C1 segment of cervical spinal cord (tissue), 14 donors: ENCODE measurements around the gene DYSF.
A peak's percentile ranks its signal among the peaks of the same experiment; 100 is the strongest.

Experiments used
- DNase-seq, 14 donors: peaks; one replicate each; lab custom pipeline; 2025; lab: John Stamatoyannopoulos, UW

Gene DYSF

GRCh38 chr2:71502941-71503738 is 49.8 kb downstream of the DYSF start:
- no peak for DNase-seq

DNA sequence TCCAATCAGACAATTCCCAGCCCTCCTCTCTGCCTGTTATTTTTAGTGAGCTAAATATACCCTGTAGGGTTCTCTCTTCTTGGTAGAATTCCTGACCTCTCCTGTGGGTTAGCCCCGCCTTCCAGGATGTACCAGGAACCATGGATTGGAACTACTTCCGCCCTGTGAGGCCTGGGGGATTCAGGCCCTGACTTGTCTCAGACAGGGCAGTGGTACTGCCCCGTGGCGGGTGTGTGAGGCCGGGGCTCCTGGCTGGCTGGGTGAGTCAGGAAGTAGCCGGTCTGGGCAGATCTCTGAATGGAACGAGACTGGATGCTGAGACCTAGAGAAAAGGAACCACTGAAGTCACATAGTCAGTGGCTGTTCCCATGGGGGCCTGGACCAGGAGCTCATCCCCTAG is 50.5 kb downstream of the DYSF start:
- DNase-seq: no peak

GRCh38 chr2:71504611-71505010 is 51.2 kb downstream of the DYSF start:
- DNase-seq: no peak

DNA sequence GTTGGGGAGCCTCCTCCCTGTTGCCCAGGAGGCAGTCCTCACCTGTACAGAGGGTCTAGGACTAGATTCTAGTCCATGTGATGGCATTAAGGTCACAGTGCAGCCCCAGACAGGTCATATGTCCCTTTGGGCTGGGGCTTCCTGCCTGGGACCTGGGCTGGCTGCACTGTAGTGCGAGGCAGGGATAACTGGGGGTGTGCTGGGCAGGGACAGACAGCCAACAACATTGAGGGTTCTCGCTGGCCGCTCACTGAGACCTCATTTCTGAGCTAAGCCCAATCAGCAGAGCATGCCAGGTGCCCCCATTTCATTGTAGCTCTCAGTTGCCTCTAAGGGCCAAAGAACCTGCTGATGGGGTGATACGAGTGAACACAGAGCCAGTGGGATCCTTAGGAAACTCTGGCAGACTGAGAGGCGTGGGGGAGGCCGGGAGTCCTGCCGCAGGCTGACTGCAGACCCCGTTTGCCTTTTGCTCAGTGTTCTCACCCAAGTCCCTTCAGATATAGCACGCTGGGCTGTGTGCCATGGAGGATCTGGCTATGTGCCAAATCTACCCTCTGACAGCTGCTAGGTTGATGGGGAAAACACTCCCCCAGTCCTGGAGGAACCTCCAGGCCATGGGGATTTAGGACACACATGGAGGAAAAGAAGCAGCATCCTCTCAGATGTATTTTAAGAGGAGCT is 51.9 kb downstream of the DYSF start:
- DNase-seq: peak in 2 of 14 donors; percentile 13 to 19

DNA sequence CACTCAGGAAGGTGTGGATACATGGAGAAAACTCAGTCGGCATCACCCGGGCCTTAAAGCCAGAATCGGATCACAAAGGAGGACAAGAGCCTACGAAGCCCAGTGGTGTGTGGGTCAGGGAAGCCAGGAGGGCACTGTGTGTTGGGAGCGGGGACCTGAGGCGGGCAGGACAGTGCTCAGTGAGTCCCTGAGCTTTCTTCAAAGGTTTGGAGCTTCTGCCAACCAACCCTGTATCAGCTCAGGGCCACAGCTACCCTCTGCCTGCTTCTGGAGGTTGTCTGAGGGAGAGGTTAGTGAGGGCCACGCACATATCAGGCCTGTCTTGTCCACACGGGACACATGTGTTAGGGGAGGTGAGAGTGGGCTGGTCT is 52.4 kb downstream of the DYSF start:
- DNase-seq: no peak

DNA sequence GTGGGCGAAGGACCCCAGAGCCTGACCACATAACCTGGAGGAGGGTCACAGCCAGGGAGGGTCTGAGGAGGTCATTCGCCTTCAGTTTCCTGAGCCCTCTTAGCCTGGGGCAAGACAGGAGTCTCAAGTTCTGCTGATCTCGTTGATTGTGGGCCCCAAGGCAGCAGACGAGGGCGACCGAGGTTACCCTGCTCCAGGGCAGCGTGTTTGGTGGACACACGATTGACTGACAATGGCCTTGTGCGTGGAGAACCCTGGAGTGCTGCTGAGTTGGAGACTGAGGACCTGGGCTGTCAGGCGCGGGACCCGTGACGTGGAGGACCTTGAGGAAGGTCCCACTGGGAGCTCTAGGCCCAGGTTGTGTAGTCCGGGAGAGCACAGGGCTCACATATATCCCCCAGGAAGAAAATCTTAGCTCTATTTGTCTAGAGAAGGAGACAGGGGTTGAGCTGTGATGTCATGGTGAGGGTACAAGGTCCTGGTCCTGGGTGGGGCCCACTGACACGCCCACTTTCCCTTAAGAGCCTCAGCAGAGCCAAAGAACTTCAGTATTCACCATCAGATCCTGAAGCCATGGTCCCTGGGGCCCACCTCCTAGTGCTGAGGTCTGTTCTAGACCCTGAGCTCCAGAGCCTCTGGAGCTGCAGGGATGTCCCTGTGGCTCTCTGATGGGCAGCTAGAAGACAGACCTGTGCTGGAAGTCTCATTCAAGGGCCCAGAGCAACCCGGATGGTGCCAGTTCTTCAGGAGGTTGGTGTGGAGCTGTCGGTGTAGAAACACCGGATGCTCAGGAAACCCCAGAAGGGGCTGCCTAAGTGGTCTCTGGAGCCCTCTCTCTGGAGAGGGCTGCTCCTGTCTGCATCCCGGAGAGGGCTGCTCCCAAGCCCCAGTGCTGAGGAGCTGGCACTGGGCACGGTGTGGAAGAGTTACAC is 53.1 kb downstream of the DYSF start:
- DNase-seq: no peak

GRCh38 chr2:71507476-71507875 is 54.1 kb downstream of the DYSF start:
- DNase-seq: no peak

DNA sequence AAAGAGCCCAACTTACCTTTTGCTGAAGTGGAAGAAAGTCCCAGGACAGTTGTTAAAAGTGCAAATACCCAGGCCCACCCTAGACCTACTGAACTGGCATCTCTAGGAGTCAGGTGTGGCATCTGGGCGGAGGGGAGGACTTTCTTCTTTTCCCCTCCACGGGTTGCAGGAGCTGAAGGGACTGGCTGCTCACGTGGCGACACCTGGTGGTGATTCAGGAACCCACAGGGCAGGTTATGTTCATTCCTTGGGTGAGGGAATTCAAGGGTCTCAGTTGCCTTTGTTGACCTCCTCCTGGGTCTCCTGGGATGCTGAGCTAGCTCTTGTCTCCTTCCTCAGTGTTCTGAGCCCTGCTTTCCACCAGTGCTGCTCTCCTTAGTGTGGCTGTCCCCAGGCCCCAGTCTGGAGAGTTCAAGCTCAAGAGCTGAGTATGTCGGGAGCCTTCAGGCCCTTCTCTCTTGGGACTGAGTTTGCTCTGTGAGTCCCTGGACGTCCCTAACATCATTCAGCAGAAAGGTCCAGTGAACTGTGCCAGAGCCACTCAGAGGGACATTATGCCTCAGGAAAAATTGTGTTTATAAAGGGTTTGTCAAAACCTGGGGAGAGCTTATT is 56.9 kb downstream of the DYSF start:
- peak in 10 of 14 donors; percentile 5 to 61 (median 35) for DNase-seq

GRCh38 chr2:71510938-71511337 is 57.6 kb downstream of the DYSF start:
- no peak for DNase-seq

GRCh38 chr2:71511776-71512175 is 58.4 kb downstream of the DYSF start:
- no peak for DNase-seq

DNA sequence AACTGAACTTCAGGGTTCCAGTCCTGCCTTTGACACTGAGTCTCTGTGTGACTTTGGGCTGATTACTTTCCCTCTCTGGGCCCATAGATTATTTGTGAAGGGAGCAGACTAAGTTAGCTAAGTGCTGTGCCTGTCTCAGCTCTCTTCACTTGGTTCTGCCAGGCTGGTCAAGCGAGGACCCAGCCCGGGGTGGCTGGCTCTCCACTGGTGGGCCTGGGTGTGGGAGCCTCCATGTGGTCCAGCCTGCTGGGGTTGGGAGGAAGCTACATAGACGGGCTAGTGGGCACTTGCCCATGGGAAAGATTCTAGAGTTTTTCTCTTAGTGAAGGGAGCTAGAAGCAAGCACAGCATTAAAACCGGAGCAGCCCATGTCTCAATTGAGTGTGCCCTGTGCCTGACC is 59.0 kb downstream of the DYSF start:
- DNase-seq: no peak

DNA sequence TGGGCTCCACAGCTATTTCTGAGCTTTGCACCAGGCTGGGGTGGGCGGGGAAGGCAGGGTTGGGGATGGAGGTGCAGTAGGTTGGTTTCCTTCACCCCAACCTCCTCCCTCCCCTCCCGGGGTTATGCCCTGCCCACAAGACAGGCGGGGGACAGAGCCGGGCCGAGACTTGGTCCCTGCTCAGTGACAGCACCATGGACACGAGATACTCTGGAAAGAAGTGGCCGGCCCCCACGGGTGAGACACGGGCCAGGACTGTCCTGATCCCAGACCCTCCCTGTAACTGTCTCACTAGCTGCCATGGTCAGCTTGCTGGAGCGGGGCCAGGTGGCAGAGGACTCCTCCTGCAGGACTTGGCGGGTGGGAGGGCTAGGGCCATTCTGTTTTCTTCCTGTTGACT is 59.7 kb downstream of the DYSF start:
- no peak for DNase-seq

DNA sequence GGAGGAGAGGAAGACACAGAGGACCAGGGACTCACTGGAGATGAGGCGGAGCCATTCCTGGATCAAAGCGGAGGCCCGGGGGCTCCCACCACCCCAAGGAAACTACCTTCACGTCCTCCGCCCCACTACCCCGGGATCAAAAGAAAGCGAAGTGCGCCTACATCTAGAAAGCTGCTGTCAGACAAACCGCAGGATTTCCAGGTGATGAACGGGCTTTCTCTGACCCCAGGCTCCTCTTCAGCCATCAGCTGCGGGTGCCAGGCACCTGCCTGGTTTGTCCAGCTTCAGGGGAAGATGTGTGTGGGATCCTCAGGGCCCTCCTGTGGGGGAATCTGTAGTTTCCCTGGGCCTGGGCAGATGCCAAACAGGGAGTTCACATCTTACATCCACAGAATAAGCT is 60.4 kb downstream of the DYSF start:
- DNase-seq: no peak

GRCh38 chr2:71516253-71516888 is 63.0 kb downstream of the DYSF start:
- DNase-seq: no peak

GRCh38 chr2:71517851-71518250 is 64.5 kb downstream of the DYSF start:
- DNase-seq: no peak

- DNase-seq: no peak
These were observed 68.1 kb downstream of the DYSF start for GRCh38 chr2:71521436-71521950.

- DNase-seq: no peak
These were observed 71.1 kb downstream of the DYSF start for GRCh38 chr2:71524476-71524875.

DNA sequence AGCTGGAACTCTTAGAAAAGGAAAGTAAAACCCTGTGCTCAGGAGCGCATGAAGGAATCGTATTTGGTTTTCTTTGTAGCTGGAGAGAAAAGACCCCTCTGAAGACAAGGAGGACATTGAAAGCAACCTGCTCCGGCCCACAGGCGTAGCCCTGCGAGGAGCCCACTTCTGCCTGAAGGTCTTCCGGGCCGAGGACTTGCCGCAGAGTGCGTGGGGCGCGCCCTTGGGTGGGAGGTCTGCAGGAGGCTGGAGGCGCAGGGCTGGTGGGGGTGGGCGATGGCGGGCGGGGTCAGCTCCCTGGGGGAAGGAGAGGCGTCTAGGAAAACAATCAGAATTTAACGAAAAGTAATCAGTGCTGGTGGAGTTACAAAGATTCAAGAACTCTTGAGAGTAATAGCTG is 72.8 kb downstream of the DYSF start:
- DNase-seq: no peak

GRCh38 chr2:71526975-71527374 is 73.6 kb downstream of the DYSF start:
- no peak for DNase-seq

DNA sequence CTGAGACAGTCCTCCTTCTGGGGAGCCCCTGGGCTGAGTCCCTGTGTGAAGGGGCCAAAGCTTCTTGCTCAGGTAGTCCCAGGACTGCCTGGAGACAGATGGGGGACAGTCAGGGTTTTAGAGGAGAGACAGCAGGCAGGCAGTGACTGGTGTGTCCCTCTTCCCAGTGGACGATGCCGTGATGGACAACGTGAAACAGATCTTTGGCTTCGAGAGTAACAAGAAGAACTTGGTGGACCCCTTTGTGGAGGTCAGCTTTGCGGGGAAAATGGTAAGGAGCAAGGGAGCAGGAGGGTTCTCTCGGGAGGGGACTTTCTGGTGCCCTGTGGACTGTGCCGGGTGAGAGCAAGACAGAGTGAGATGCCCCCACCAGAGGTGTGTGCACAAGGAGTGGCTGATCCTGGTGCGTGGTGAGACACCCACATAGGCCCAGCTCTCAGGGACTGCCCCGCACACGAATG is 74.8 kb downstream of the DYSF start:
- no peak for DNase-seq

- no peak for DNase-seq
These were observed 75.4 kb downstream of the DYSF start for GRCh38 chr2:71528749-71529148.
